GM10847 (cell line): ENCODE data around the gene C8B.

ENCODE experiments used
- POLR2A ChIP-seq: IDR thresholded peaks from 2 replicates; pipeline ENCODE4 v1.6.1; 2011; ENCODE audit not compliant: insufficient read length; ENCODE audit errors: extremely low read depth

C8B gene

GRCh38 chr1:56979986-56980755 lies 14.4 kb upstream of the C8B start:
- TF ChIP-seq POLR2A: no peak

GRCh38 chr1:56978819-56979218 lies 13.0 kb upstream of the C8B start:
- no peak for TF ChIP-seq POLR2A

GRCh38 chr1:56977910-56978309 lies 12.1 kb upstream of the C8B start:
- TF ChIP-seq POLR2A: no peak

- no peak for TF ChIP-seq POLR2A
Measured at GRCh38 chr1:56975446-56975845, 9.6 kb upstream of the C8B start.

GRCh38 chr1:56973923-56974742 lies 8.3 kb upstream of the C8B start:
- TF ChIP-seq POLR2A: no peak

- TF ChIP-seq POLR2A: no peak
Measured at GRCh38 chr1:56972976-56973375, 7.2 kb upstream of the C8B start.

GRCh38 chr1:56970280-56970679 lies 4.5 kb upstream of the C8B start:
- TF ChIP-seq POLR2A: no peak

GRCh38 chr1:56968878-56969495 lies 3.2 kb upstream of the C8B start:
- no peak for TF ChIP-seq POLR2A

- TF ChIP-seq POLR2A: no peak
Measured at GRCh38 chr1:56967900-56968832, 2.4 kb upstream of the C8B start.

GRCh38 chr1:56967355-56967754 lies 1.5 kb upstream of the C8B start:
- TF ChIP-seq POLR2A: no peak

- no peak for TF ChIP-seq POLR2A
Measured at GRCh38 chr1:56966698-56966999, 834 bp upstream of the C8B start.

GRCh38 chr1:56965191-56965590 lies 624 bp downstream of the C8B start:
- TF ChIP-seq POLR2A: no peak

GRCh38 chr1:56964349-56965017 lies 1.3 kb downstream of the C8B start:
- TF ChIP-seq POLR2A: no peak

GRCh38 chr1:56963667-56964066 lies 2.1 kb downstream of the C8B start:
- no peak for TF ChIP-seq POLR2A

- TF ChIP-seq POLR2A: no peak
Measured at GRCh38 chr1:56961426-56961825, 4.4 kb downstream of the C8B start.
